Measurements from ENCODE around the gene NEDD1.
A peak's percentile ranks its signal among the peaks of the same experiment; 100 is the strongest.

The NEDD1 gene

GRCh38 chr12:96906849-96907670, at the start of gene NEDD1:
Gene NEDD1, plus strand, starts transcription at chr12:96907257. Its CDS starts 2,503 bp downstream, at chr12:96909760.
- DNase-seq: peak; percentile 74

DNA sequence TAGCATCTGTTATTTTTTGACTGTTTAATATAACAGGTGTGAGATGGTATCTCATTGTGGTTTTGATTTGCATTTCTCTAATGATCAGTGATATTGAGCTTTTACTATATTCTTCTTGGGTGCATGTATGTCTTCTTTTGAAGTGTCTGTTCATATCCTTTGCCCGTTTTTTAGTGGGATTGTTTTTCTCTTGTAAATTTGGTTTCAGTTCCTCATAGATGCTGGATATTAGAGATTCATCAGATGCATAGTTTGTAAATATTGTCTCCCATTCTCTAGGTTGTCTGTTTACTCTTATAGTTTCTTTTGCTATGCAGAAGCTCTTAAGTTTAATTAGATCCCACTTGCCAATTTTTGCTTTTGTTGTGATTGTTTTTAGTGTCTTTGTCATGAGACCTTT, 48.9 kb upstream of the NEDD1 start:
- DNase-seq: no peak

DNA sequence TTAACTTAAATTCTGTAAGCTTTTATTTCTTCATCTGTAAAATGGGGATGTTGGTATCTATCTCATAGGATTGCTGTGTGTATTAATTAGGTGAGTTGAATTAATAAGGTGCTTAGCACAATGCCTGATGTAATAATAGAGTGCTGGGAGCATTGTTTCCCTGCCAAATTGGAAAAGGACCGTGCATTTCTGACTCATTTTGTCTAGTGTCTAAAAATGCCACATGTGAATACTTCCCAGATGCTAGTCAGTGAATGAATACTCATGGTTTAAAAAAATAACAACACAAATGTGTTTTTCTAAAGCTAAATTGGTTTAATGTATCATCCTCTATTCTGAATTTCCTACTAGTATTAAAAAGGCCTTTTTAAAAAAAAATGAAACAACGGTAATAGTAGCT, 45.4 kb upstream of the NEDD1 start:
- DNase-seq: no peak

- DNase-seq: no peak
These were observed 44.7 kb upstream of the NEDD1 start for GRCh38 chr12:96862326-96862725.

DNA sequence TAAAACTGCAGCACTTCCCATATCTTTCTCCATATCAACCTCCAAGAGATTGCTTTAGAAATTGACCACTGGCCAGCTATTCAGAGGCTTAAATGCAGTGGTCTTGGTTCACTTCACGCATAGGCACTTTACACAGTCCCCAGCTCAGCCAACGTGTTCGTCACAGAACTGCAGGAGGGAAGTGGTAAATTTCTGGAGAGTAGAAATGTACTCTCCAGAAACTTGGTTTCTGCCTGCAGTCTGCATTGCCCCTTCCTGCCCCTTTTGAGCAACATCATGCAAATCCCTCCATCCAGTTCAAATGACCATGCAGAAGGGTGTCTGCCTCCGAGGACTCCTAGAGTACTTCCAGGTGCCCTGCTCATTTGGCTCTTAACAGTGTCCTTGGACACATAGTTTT, 42.7 kb upstream of the NEDD1 start:
- DNase-seq: no peak

DNA sequence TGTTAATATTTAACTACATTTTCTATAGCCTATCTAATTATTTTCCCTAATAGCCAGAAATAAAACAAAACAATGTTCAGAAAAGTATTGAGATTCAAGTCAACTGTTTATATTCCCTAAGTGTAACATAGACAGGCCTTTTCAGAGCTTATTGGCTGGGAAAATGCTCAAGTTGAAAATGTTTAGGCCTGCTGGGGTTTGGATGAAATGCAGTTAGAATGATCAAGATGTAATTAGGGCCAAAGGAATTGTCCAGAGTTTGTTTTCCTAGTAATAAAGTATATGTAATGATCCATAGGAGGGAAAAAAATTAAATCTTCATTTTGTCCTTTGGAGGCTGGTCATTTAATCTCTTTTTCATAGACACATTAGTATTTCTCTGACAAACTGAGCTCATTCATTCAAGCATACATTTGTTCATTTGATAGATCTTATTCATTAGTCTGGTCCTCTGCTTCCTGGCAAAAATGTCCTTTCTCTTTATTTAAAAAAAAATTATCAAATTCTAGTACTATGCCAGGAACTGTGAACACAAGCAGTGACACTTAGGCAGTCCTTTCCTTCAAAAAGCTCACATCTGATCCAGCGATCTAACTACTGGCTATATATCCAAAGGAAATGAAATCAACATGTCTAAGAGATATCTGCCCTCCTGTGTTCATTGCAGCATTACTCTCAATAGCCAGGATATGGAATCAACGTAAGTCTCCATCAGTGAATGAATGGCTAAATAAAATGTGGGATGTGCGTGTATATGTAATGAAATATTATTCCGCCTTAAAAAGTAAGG, 40.1 kb upstream of the NEDD1 start:
- DNase-seq: no peak

DNA sequence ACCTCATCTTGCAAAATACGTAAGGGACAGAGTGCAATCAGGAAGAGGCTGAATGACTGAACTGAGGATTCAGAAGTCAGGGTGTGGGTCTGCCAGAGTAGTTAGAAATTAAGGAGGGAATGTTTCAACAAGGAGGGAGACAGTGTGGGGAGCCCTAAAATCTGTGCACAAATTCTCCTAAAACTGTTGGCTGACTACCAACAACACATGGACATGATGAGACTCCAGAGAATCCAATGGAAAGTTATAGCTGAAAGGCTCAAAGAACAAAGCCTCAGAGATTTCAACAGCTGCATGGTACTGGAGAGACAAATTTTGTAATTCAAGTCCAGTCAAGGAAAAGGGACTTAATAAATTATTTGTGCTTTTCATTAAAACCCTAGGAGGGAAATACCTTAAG, 36.1 kb upstream of the NEDD1 start:
- no peak for DNase-seq

DNA sequence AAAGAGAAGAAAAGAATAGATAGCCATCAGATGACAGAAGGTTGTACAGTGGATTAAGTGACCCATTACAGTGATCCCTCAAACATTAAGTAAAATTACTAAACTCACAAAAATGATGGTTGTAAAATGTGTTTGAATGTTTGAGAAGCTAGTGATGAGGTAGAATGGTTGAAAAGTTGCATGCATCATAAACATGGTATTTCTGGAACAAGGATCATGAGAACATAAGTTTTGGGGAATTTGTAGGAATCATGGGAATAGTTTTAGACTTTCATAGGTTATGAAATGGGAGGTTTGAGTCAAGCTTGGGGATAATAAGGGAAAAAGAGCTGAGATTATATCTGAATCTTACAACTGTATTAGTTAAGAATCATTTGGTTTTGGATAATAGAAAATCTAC, 34.1 kb upstream of the NEDD1 start:
- no peak for DNase-seq

DNA sequence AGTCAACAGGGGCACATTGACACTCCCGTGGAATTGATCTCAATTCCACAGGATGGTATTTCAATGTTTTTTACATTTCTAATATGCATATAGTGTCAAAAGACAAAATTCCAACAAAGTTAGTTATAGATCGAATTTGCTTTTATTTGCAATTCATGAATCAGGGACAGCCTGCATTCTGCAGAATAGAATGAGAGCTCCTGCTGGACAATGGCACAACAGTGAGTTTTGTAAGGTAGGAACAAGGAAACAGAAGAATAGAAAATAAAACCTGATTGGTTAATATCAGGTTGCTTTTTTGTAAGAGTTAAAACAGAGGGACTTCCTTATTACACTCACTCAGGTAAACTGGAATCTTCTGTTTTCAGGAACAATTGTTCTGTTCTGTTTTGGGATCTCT, 32.8 kb upstream of the NEDD1 start:
- no peak for DNase-seq

GRCh38 chr12:96876966-96877365, 30.1 kb upstream of the NEDD1 start:
- no peak for DNase-seq

GRCh38 chr12:96878704-96879103, 28.4 kb upstream of the NEDD1 start:
- no peak for DNase-seq

DNA sequence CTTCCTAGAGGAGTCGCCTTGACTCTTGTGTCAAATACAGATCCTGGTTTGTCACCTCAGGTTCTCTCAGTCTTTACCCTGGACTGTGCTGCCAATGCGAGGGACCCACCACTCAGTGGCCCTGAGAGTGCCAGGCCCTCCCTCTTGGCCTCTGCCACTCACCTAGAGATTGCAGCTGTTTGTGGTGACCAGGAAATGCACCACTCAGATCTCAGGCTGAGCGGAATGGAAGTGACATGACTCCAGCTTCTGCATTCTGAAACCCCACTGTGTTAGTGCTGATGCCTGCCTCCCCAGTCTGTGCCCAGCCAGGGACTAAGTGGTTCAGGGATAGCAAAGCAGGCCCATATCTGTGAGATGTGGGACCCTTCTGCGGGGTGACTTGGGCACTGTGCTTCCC, 27.8 kb upstream of the NEDD1 start:
- DNase-seq: no peak

DNA sequence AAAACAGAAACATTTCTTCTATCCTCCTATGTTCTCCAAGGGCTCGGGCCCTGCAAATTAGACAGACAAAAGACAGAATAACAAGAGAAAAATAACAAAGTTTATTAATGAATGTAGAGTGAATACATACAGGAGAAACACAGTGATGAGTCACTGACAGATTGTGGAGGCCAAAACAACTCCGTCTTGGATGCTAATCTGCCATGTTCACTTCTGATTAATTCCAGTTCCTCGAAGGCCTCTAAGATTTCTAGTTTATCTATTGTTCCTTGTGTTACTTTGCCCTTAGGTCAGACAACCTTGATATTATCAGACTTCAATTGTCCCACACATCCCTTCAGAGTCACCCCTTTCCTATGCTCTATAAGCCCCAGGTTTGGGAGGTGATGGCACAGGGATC, 26.8 kb upstream of the NEDD1 start:
- DNase-seq: no peak

GRCh38 chr12:96881608-96882007, 25.4 kb upstream of the NEDD1 start:
- DNase-seq: no peak

DNA sequence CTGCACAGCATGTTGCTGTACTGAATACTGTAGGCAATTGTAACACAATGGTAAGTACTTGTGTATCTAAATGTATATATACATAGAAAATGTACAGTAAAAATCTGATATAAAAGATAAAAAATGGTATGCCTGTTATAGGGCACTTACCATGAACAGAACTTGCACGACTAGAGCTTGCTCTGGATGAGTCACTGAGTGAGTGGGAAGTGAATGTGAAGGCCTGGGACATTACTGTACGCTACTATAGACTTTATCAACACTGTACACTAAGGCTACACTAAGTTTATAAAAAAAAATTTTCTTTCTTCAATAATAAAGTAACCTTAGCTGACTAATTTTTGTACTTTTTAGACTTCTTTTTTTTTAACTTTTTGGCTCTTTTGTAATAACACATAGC, 24.2 kb upstream of the NEDD1 start:
- no peak for DNase-seq

DNA sequence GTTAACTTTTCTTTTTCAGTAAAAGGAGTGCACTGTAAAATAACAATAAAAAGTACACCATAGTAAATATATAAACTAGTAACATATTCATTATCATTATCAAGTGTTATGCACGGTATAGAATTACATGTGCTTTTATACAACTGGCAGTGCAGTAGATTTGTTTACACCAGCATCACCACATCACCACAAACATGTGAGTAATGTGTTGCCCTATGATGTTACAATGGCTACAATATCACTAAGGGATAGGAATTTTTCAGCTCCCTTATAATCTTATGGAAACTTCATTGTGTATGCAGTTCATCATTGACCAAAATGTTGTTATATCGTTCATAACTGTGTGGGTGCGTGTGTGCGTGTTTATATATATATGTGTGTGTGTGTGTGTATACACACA, 23.5 kb upstream of the NEDD1 start:
- DNase-seq: no peak

GRCh38 chr12:96886998-96887677, 19.9 kb upstream of the NEDD1 start:
- DNase-seq: no peak

GRCh38 chr12:96889273-96889933, 17.7 kb upstream of the NEDD1 start:
- no peak for DNase-seq

DNA sequence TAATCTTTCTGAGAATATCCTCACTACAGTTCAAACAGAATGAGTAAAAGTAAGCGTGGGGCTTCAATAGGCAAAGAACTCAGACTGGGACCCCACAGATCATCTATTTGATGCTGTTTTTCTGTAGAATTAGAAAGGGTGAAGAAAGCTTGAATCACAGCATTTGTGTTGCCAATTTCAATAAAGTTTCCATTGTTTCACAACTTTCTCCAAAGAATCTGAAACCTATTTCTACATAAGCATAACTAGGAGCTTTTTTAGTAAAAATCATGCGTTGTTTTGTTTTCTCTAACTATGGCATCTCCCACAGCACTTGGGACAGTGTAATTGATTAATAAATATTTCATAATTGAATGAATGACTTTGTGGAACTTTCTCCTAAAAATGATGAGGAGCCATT, 16.7 kb upstream of the NEDD1 start:
- DNase-seq: no peak

- no peak for DNase-seq
These were observed 15.0 kb upstream of the NEDD1 start for GRCh38 chr12:96892104-96892503.

DNA sequence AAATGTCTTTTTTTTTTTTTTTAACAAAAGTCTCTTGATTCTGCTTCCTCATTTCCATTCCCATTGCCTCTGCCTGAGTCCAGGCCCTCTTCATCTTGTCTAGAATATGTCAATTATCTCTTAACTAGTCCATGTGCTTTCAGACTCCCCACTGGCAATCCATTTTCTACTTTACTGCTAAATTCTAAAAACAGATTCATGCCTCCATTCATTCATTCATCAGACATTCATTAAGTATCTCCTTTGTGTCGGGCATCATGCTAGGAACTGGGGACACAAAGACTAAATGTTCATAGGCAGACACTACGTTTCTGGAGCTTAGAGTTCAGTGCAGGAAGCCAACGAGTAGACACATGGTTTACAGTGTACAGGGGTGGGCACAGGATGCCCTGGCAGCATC, 9.6 kb upstream of the NEDD1 start:
- DNase-seq: no peak

GRCh38 chr12:96901175-96901574, 5.9 kb upstream of the NEDD1 start:
- no peak for DNase-seq

- DNase-seq: no peak
These were observed 5.0 kb upstream of the NEDD1 start for GRCh38 chr12:96902076-96902475.
